ENCODE data around the gene WDR18.

The WDR18 gene

DNA sequence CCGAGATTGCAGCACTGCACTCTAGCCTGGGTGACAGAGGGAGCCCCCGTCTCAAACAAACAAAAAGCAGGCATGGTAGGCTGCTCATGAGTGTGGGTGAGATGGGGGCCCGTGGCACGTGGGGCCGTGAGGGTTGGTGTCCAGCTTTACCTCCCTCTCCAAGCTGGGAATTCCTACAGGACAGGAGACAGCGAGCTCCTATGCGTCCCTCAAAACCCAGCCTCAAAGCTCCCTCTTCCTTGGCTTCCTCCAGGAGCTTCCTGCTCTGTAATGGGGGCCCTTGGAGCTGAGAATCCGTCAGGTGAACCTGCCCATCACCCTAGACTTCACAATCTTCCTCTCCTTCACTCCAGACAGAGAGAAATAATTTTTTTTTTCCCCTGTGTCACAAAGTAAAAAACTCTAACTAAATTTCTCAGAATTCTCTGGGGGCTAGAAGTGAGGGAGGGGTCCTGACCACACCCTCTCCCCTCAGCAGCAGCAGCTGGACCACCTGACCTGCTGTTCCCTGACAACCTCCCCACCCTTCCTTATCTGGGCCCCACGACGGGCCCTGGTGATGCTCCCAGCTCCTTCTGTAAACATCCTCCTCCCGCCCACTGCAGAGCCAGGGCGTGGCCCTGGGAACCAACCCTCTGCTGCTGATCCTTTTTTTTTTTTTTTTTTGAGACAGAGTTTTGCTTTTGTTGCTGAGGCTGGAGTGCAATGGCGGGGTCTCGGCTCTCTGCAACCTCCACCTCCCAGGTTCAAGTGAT lies 22.1 kb upstream of the WDR18 start:
- Histone ChIP-seq H2AFZ (ENCODE audit: low read length) (no peak overlapping the region), H3K9ac (ENCODE audit: low read depth, low read length, poor library complexity, severe bottlenecking) (no peak overlapping the region), H3K9me3 (ENCODE audit: insufficient read depth, low read depth, low read length) (no peaks in the 10 kb centered on the region), H4K20me1 (ENCODE audit: insufficient read depth, low read length, poor library complexity, severe bottlenecking) (no peaks in the 10 kb centered on the region), H3K27me3 (ENCODE audit: insufficient read depth, low read length, poor library complexity, severe bottlenecking) (no peaks in the 10 kb centered on the region), H3K4me3 (ENCODE audit: low read length, poor library complexity, severe bottlenecking) (no peak overlapping the region), H3K4me1 (ENCODE audit: insufficient read depth, low read length, poor library complexity, severe bottlenecking) (no peaks in the 10 kb centered on the region), H3F3A (ENCODE audit: low read depth) (no peaks in the 10 kb centered on the region), H3K79me2 (ENCODE audit: insufficient read depth, low read length) (no peaks in the 10 kb centered on the region), H3K4me2 (ENCODE audit: low read depth, low read length, poor library complexity, severe bottlenecking) (no peak overlapping the region), H3K9me2 (replicated peaks; ENCODE audit: low read depth, low read length) (no peaks in the 10 kb centered on the region), H3K36me3 (ENCODE audit: insufficient read depth, low read length) (peaks cover 34% of the 10 kb centered on the region; the same call in 1 of the 2 replicates)
- no peak for TF ChIP-seq EZH2phosphoT487 (IDR thresholded peaks at IDR 0.05; ENCODE audit: borderline replicate concordance)
- TF ChIP-seq, protein P1, sequence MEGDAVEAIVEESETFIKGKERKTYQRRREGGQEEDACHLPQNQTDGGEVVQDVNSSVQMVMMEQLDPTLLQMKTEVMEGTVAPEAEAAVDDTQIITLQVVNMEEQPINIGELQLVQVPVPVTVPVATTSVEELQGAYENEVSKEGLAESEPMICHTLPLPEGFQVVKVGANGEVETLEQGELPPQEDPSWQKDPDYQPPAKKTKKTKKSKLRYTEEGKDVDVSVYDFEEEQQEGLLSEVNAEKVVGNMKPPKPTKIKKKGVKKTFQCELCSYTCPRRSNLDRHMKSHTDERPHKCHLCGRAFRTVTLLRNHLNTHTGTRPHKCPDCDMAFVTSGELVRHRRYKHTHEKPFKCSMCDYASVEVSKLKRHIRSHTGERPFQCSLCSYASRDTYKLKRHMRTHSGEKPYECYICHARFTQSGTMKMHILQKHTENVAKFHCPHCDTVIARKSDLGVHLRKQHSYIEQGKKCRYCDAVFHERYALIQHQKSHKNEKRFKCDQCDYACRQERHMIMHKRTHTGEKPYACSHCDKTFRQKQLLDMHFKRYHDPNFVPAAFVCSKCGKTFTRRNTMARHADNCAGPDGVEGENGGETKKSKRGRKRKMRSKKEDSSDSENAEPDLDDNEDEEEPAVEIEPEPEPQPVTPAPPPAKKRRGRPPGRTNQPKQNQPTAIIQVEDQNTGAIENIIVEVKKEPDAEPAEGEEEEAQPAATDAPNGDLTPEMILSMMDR (conservative IDR thresholded peaks at IDR 0.05; ENCODE audit: low read length): no peak

DNA sequence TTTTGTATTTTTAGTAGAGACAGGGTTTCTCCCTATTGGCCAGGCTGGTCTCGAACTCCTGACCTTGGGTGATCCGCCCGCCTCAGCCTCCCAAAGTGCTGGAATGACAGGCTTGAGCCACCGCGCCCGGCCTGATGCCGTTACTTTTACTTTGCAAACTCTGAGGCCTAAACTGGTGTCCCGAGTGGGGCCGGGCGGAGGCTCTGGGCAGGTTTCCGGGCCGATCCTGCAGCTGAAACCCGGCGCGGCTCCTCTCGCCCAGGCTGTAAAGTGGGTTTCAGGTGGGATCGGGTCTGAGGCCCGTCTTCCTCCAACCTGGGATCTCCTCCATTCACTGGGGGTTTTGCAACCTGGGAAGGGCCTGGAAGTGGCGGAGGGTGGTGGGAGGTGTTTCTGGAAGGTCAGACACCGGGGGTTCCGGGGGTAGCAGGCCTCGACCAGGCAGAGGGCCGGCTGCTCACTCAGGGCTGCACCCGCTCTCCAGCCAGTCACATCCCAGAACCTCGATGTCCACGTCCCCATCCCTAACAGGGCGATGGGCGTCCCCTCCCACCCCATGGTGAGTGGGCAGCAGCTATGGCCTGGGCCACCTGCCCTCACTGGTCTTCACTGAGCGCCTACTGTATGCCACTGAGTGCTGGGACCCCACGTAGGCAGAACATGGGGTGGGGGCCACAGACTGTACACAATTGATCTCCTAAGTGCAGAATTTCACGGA lies 21.3 kb upstream of the WDR18 start:
- Histone ChIP-seq H3K36me3 (ENCODE audit: insufficient read depth, low read length) (peaks cover 39% of the 10 kb centered on the region; the same call in 1 of the 2 replicates), H2AFZ (ENCODE audit: low read length) (no peak overlapping the region), H4K20me1 (ENCODE audit: insufficient read depth, low read length, poor library complexity, severe bottlenecking) (no peaks in the 10 kb centered on the region), H3K9ac (ENCODE audit: low read depth, low read length, poor library complexity, severe bottlenecking) (no peak overlapping the region), H3K4me2 (ENCODE audit: low read depth, low read length, poor library complexity, severe bottlenecking) (no peak overlapping the region), H3K4me3 (ENCODE audit: low read length, poor library complexity, severe bottlenecking) (no peak overlapping the region), H3K4me1 (ENCODE audit: insufficient read depth, low read length, poor library complexity, severe bottlenecking) (no peaks in the 10 kb centered on the region), H3K9me3 (ENCODE audit: insufficient read depth, low read depth, low read length) (no peaks in the 10 kb centered on the region), H3K27me3 (ENCODE audit: insufficient read depth, low read length, poor library complexity, severe bottlenecking) (no peaks in the 10 kb centered on the region), H3K9me2 (replicated peaks; ENCODE audit: low read depth, low read length) (no peaks in the 10 kb centered on the region), H3F3A (ENCODE audit: low read depth) (no peaks in the 10 kb centered on the region), H3K79me2 (ENCODE audit: insufficient read depth, low read length) (no peaks in the 10 kb centered on the region)
- no peak for TF ChIP-seq EZH2phosphoT487 (IDR thresholded peaks at IDR 0.05; ENCODE audit: borderline replicate concordance)
- TF ChIP-seq, protein P1 (conservative IDR thresholded peaks at IDR 0.05; ENCODE audit: low read length): no peak

DNA sequence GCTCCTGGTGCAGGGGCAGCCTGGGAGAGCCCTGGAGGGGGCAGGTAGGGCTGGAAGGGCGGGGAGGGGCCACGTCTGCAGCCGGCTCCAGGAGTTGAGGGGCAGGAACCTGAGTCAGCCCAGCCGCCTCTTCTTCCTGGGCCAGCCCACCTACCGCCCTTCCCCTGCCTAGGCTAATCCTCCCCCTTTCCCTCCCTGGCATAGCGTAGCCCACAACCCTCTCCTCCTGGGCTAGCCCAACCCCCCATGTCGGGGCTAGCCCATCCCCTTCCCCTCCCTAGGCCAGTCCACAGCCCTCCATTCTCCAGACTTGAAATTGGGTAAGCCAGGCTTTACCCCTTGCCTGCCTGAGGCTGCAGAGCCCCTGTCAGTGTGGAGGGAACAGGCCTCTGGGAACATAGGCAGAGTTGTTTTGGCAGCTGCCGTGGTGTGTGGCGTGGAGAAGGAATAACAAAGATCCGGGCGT lies 20.6 kb upstream of the WDR18 start:
- Histone ChIP-seq H3K36me3 (ENCODE audit: insufficient read depth, low read length) (peaks cover 42% of the 10 kb centered on the region; the same call in 1 of the 2 replicates), H3K4me2 (ENCODE audit: low read depth, low read length, poor library complexity, severe bottlenecking) (no peak overlapping the region), H3K9me3 (ENCODE audit: insufficient read depth, low read depth, low read length) (no peaks in the 10 kb centered on the region), H3K4me3 (ENCODE audit: low read length, poor library complexity, severe bottlenecking) (no peak overlapping the region), H3K9ac (ENCODE audit: low read depth, low read length, poor library complexity, severe bottlenecking) (no peak overlapping the region), H3K9me2 (replicated peaks; ENCODE audit: low read depth, low read length) (no peaks in the 10 kb centered on the region), H3F3A (ENCODE audit: low read depth) (no peaks in the 10 kb centered on the region), H3K27me3 (ENCODE audit: insufficient read depth, low read length, poor library complexity, severe bottlenecking) (no peaks in the 10 kb centered on the region), H3K4me1 (ENCODE audit: insufficient read depth, low read length, poor library complexity, severe bottlenecking) (no peaks in the 10 kb centered on the region), H4K20me1 (ENCODE audit: insufficient read depth, low read length, poor library complexity, severe bottlenecking) (no peaks in the 10 kb centered on the region), H3K79me2 (ENCODE audit: insufficient read depth, low read length) (no peaks in the 10 kb centered on the region), H2AFZ (ENCODE audit: low read length) (no peak overlapping the region)
- TF ChIP-seq, protein P1 (conservative IDR thresholded peaks at IDR 0.05; ENCODE audit: low read length): no peak
- TF ChIP-seq EZH2phosphoT487 (IDR thresholded peaks at IDR 0.05; ENCODE audit: borderline replicate concordance): no peak

All from Loucy (cell line).